HG02623 (cell line): Measurements from ENCODE around the gene AGFG1.

ENCODE experiments used
- ATAC-seq: cut with Tn5 transposase; IDR thresholded peaks from one replicate; pipeline ENCODE4 v1.9.1; 2021; ENCODE audit warnings: moderate library complexity; ENCODE audit not compliant: unreplicated experiment

Gene AGFG1

GRCh38 chr2:227460833-227461232, 11.1 kb upstream of the AGFG1 start:
- ATAC-seq: no peak

GRCh38 chr2:227461811-227462461, 10.0 kb upstream of the AGFG1 start:
- ATAC-seq: peak; percentile 3

DNA sequence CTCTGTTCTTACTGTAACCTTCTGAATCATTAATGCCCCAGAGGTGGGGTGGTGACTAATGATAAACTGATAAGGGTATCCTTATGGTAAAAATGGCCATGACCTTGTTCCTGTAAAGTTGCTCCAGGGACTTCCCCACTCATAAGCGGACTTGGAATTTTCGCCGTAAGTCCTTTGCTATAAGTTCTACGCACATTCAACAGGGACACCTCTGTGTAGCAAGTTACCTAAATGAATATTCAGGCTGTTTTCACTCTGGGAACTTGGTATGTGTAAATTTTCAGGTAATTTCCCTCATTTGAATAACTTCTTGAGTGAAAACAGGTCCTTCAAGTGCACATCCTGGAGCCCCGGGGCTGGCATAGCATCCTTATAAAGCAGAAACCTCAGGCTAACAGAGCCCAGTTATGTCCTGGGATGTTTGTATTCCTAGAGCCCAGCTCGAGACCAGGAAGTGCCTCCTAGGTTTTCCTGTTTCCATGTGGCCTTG, 9.4 kb upstream of the AGFG1 start:
- peak; percentile 69 for ATAC-seq

- peak; percentile 28 for ATAC-seq
Measured at GRCh38 chr2:227462972-227463931, 8.7 kb upstream of the AGFG1 start.

GRCh38 chr2:227464361-227464760, 7.6 kb upstream of the AGFG1 start:
- no peak for ATAC-seq

GRCh38 chr2:227464851-227465250, 7.1 kb upstream of the AGFG1 start:
- ATAC-seq: no peak

GRCh38 chr2:227466887-227467600, 4.9 kb upstream of the AGFG1 start:
- no peak for ATAC-seq

DNA sequence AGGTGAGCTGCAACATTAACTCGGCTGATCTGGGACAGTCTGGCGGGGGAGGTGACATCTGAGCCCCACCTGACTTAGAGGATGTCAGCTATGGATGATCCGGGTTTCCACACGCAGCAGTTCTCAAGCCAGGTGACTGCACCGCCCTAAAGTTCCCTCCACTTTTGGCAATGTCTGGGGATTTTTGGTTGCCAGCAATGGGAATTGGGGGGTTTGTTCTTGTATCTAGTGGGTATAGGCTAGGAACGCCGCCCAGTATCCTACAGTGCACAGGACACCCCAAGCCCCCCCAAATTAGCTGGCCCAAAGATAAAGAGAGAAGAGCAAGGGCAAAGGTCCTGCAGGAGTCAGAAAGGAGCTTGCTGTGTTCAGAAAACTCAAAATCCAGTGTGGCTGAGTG, 544 bp upstream of the AGFG1 start:
- no peak for ATAC-seq

DNA sequence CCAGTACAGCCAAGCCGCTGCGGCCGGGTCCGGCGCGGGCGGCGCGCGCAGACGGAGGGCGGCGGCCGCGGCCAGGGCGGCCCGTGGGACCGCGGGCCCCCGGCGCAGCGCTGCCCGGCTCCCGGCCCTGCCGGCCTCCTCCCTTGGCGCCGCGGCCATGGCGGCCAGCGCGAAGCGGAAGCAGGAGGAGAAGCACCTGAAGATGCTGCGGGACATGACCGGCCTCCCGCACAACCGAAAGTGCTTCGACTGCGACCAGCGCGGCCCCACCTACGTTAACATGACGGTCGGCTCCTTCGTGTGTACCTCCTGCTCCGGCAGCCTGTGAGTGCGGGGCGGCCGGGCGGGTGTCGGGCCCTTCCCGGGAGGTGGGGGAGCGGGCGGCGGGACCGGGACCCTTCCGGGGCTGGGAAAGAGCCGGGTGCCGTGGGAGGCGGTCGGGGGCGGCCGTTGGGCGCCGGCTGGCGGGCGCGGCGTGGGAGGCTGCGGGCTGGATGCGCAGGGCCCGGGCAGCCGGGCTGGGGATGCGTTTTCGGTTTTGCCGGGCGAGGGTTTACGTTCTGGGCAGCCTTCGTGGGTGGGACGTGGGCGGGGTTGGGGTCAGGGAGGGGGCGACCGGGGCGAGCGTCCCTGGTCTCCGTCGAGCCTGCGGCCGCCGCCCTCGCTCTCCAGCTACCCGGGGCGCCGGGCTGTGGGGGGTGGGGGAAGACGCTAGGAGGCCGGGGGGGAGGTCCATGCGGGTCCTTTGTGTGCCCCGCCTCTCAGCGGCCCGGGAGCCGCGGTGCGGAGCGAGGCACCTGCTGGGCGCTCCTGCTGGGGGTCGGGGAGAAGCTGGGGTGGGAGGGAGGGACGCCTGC, 537 bp downstream of the AGFG1 start:
- peak; percentile 56 for ATAC-seq

DNA sequence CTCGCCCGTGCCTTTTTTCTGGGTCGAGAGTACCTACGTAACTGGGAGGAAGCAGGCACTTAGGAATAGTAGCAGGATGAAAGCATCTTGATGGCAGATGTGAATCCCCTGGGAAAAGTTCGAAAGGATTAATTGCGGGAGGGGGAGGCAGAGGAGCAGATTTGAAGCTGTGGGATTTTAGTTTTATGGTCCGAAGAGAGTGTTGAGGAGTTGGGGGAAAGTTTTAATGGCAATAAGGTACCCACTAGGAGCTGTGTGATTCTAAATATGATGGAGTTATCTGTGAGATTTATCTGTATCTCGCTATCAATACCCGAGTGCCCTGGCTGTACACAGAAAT, 1.1 kb downstream of the AGFG1 start:
- no peak for ATAC-seq

DNA sequence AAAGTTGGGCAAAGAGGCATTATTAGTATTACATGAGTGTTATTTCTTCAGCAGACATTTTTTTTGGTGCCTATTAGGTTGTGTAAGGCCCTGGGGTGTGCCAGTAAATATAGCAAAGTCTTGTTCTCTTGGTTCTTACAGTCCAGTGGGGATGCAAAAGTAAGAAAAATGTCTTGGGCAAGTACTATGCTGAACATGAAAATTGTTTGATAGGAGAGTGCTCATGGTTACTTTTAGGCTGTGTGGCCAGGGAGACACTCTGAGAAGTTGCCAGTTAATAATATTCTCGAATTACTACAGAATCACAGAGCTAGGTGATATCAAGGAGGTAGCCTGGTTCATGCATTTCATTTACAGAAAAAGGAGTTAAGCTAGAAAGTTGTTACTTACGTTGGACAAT, 1.9 kb downstream of the AGFG1 start:
- no peak for ATAC-seq

- ATAC-seq: no peak
Measured at GRCh38 chr2:227474410-227474809, 2.5 kb downstream of the AGFG1 start.

DNA sequence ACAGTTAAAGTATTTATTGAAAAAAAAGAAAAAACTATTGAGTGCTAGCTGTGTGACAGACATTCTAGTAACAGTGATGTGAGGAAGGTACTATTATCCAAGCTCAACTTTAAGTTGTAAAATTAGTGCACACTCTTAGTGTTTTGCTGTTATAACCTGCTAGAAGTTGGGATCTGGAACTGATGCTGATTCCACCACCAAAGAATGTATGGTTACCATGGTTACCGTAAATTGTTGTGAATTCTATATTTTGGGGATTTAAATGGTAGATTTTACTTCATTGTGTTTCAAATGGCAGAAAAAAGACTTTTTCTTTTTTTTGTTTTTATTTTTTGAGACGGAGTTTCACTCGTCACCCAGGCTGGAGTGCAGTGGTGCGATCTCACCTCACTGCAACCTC, 5.3 kb downstream of the AGFG1 start:
- ATAC-seq: no peak

- no peak for ATAC-seq
Measured at GRCh38 chr2:227479865-227480475, 8.0 kb downstream of the AGFG1 start.

GRCh38 chr2:227480528-227480927, 8.6 kb downstream of the AGFG1 start:
- ATAC-seq: peak; percentile 43

DNA sequence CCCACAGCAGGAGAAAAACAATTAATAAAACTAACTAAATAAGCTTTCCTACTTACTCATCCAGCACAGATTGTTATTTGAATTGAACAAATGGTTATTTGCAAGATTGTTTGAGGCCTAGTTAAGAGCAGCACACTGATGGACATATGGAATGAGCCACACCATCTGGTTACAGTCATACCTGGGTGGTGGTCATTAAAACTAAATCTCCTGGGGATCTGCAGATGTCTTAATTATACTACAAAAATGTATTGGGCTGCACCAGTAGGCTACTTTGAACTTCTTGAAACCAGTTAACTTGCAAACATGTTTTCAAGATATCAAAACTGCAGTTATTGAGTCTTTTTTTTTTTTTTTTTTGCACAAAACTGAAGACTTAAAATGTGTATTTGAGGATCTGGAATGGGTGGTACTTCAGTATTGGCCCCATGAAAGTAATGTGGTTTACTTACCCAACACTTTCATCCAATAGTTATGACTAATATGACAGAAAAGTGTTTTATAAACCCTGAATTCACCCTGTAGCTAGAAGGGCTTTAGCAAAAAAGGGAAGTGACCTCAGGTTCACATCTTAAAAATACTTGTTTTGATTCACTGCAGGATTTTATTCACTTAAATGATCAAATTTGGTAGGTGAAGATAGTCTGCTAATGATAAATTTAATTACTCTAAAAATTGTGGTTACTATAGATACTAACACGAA, 10.8 kb downstream of the AGFG1 start:
- peak; percentile 76 for ATAC-seq

GRCh38 chr2:227485429-227485828, 13.5 kb downstream of the AGFG1 start:
- no peak for ATAC-seq

GRCh38 chr2:227486688-227487087, 14.7 kb downstream of the AGFG1 start:
- ATAC-seq: no peak

DNA sequence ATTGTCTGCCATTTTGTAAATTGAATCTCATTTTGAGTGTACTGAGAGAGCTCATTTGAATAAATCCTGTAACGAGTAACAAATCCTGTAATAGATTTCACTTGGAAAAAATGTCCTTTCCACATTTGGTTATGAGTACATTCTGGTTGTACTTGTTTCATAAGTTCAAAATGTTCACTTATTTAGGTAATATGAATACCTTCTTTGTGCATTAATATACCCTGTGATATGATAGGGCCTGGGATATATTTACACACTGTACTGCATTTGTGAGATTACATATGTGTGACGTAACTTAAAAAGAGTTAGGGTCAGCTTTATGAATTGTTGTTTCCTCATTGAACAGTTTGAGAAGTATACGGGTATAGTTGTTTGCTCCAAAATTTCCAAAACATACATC, 16.1 kb downstream of the AGFG1 start:
- no peak for ATAC-seq

- no peak for ATAC-seq
Measured at GRCh38 chr2:227491386-227491785, 19.4 kb downstream of the AGFG1 start.
